Fibroblast of lung (primary cell): ENCODE measurements around the gene LRMDA. TPM values are rescaled to one million over a fixed set of nuclear protein-coding genes. Genes with fewer than 3 reads are reported as not detected.

Source experiments
- DNase-seq, 2 donors: peaks; one replicate each; pipeline versions ENCODE4 v3.0.0 to v3.0.0-alpha.2; 2010; ENCODE audit warnings: low read depth in 2 of 2
- H2AFZ ChIP-seq: 2 replicates; pipeline ENCODE4 v1.5.1; 2012; ENCODE audit warnings: low read length, control low read depth, inconsistent platforms
- H3K27ac ChIP-seq: 2 replicates; pipeline ENCODE4 v1.5.1; 2011; ENCODE audit warnings: low read length, control low read depth; ENCODE audit not compliant: insufficient read depth
- H3K27me3 ChIP-seq: 2 replicates; pipeline ENCODE4 v1.5.1; 2011; ENCODE audit warnings: mild to moderate bottlenecking, low read length; ENCODE audit not compliant: control insufficient read depth, insufficient read depth
- H3K36me3 ChIP-seq: 2 replicates; pipeline ENCODE4 v1.5.1; 2011; ENCODE audit warnings: low read length; ENCODE audit not compliant: control insufficient read depth, insufficient read depth
- H3K4me1 ChIP-seq: 2 replicates; pipeline ENCODE4 v1.5.1; 2011; ENCODE audit warnings: low read length; ENCODE audit not compliant: control insufficient read depth, insufficient read depth; ENCODE audit errors: extremely low read depth
- H3K4me2 ChIP-seq: 2 replicates; pipeline ENCODE4 v1.5.1; 2011; ENCODE audit warnings: low read length, control low read depth; ENCODE audit not compliant: insufficient read depth; ENCODE audit errors: extremely low read depth
- H3K4me3 ChIP-seq, 4 experiments: fragments of 200-600 bp in 1 of 4; sonication (generic) in 1 of 4; replicated peaks in 1 of 4; 2 replicates each; pipeline ENCODE4 v1.5.1; 2011 to 2016; ENCODE audit warnings: low read length in 4 of 4, low read depth in 3 of 4, mild to moderate bottlenecking in 3 of 4, control low read depth in 2 of 4, inconsistent platforms in 1 of 4, mixed read lengths in 1 of 4; ENCODE audit not compliant: insufficient read depth in 1 of 4; ENCODE audit errors: control extremely low read depth in 1 of 4
- H3K79me2 ChIP-seq: 2 replicates; pipeline ENCODE4 v1.5.1; 2012; ENCODE audit warnings: mild to moderate bottlenecking, low read length, inconsistent platforms; ENCODE audit not compliant: control insufficient read depth, insufficient read depth
- H3K9ac ChIP-seq: 2 replicates; pipeline ENCODE4 v1.5.1; 2011; ENCODE audit warnings: mild to moderate bottlenecking, low read length, control low read depth; ENCODE audit not compliant: insufficient read depth
- H3K9me3 ChIP-seq: 2 replicates; pipeline ENCODE4 v1.5.1; 2012; ENCODE audit warnings: low read depth, low read length; ENCODE audit not compliant: control insufficient read depth, insufficient read depth
- H4K20me1 ChIP-seq: 2 replicates; pipeline ENCODE4 v1.5.1; 2011; ENCODE audit warnings: low read length; ENCODE audit not compliant: control insufficient read depth, insufficient read depth; ENCODE audit errors: extremely low read depth
- CTCF ChIP-seq, 2 donors: IDR thresholded peaks in 1 of 2; conservative IDR thresholded peaks in 1 of 2; 1 replicate in 1 of 2; 2 replicates in 1 of 2; pipeline ENCODE4 v1.5.1; 2011 to 2012; ENCODE audit warnings: low read length in 2 of 2, control low read depth in 1 of 2, inconsistent platforms in 1 of 2, low read depth in 1 of 2, mild to moderate bottlenecking in 1 of 2
- EZH2 ChIP-seq: IDR thresholded peaks from 2 replicates; pipeline ENCODE4 v1.5.1; 2012; ENCODE audit warnings: low read length, control low read depth, mild to moderate bottlenecking; ENCODE audit errors: missing control alignments
- polyA plus RNA-seq, 2 donors: library from polyadenylated mRNA; depleted of rRNA in 1 of 2; stranded (reverse) in 1 of 2; unstranded in 1 of 2; fragments of >200 nt; gene quantifications; 2 replicates each; pipeline ENCODE4 v1.2.1, GENCODE V29; 2011 to 2012; ENCODE audit warnings: missing spikeins in 1 of 2
- total RNA-seq: library from RNA; depleted of rRNA; stranded (reverse); fragments of >200 nt; gene quantifications from 2 replicates; pipeline ENCODE4 v1.2.1, GENCODE V29; 2014

Gene LRMDA
- total and polyA plus RNA-seq, 2 donors (not counting 1 experiment from before 2014, with no cell fraction given): 1.7 to 2.0 TPM

DNA sequence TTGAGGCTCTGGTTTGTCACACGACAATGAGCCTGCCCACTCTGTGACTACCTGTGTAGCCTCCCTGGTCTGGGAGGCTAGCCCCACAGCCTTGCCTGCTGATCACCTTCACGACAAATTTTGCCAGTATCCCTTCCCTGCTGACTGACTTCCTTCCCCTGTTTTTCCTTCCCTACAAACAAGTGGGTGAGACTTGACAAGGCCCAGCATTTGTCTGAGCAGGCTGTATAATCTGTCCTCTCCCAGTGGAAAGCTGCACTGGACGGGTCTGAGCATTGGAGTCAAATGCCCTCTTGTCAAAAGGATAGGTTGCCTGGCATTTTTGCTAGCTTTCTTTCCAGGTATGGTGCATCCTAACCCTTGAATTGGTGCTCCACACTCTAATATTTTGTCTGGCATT is 1117.7 kb downstream of the LRMDA start:
- Histone ChIP-seq H4K20me1 (no peaks in the 10 kb centered on the region), H3K27me3 (no peaks in the 10 kb centered on the region), H2AFZ (no peak overlapping the region), H3K27ac (no peak overlapping the region), H3K4me3 (no peak overlapping the region), H3K9me3 (no peaks in the 10 kb centered on the region), H3K79me2 (no peaks in the 10 kb centered on the region), H3K9ac (no peak overlapping the region), H3K4me2 (no peak overlapping the region), H3K4me1 (peaks cover 2% of the 10 kb centered on the region), H3K36me3 (no peaks in the 10 kb centered on the region)
- DNase-seq: no peak
- no peak for TF ChIP-seq EZH2
- no peak for TF ChIP-seq CTCF (conservative IDR thresholded peaks at IDR 0.05 in 1 of 2, IDR thresholded peaks at IDR 0.05 in 1 of 2; ENCODE audit: low read depth in 1 of 2, low read length in 2 of 2)

DNA sequence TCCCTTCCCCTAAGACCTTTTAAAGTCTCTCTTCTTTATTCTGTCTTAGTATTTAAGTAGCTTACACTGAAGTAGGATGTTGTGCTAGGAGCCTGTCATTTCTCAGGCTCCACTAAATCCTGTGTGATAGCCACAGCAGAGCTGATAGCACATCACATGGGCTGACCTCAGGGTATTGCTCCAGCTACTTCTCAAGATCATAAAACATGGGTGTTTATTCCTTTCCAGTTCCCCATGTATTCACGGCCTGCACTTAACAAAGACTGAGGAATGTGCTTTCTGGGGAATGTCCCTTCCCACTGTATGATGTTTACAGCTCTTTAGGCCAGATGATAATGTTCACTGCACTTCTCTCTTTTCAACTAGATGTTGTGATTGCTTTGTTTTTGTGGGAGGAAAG is 1119.4 kb downstream of the LRMDA start:
- peak in 1 of 2 donors; percentile 36 for DNase-seq

DNA sequence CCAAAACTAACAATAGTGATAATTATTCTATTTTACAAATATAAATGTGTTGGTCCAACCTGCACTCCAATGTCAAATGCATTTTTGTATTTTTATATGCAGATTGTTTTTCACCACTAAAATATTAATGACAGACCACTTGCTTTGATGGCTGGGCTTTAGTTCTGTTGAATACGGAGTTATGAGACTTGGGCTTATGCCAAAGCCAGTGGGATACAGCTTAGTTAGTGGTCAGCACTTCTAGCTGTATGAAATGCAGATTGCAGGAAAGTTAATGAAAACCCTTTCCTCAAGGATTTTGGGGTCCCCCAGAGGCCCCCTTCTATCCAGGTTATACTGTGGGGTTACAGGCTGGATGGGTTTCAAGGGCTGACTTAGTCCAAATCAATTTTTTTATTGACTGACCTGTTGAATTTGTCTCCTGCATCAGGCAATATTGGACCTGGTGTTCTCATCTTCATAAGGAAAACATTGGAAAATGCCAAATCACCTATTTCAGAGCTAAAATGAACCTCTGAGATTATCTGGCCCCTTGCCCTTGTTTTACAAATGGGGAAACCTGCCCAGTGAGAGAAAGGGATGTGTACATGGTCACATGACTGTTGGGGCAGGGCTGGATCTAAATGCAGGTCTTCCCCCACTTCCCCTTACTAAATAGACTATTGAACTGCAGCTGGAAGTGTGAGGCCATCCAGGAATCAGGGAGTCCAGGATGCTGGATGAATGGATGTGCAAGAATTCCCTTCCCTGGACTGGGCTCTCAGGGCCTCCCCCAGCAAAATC is 1120.9 kb downstream of the LRMDA start:
- no peak overlapping the region for H3K4me3 ChIP-seq
- H3K79me2 ChIP-seq: no peaks in the 10 kb centered on the region
- no peak for TF ChIP-seq CTCF (conservative IDR thresholded peaks at IDR 0.05 in 1 of 2, IDR thresholded peaks at IDR 0.05 in 1 of 2; ENCODE audit: low read depth in 1 of 2, low read length in 2 of 2)
- no peak for TF ChIP-seq EZH2
- no peak overlapping the region for H2AFZ ChIP-seq
- no peak for DNase-seq
- no peak overlapping the region for H3K4me2 ChIP-seq
- H3K4me1 ChIP-seq: peaks cover 3% of the 10 kb centered on the region
- H3K9ac ChIP-seq: no peak overlapping the region
- H3K36me3 ChIP-seq: no peaks in the 10 kb centered on the region
- H3K27ac ChIP-seq: no peak overlapping the region
- H3K9me3 ChIP-seq: no peaks in the 10 kb centered on the region
- H4K20me1 ChIP-seq: no peaks in the 10 kb centered on the region
- H3K27me3 ChIP-seq: no peaks in the 10 kb centered on the region

More for the DNA sequence above, 1119.4 kb downstream of the LRMDA start:
- Histone ChIP-seq H3K27me3 (no peaks in the 10 kb centered on the region), H3K27ac (no peak overlapping the region), H3K4me1 (peaks cover 2% of the 10 kb centered on the region), H3K9ac (no peak overlapping the region), H3K4me3 (no peak overlapping the region), H3K4me2 (no peak overlapping the region), H3K9me3 (no peaks in the 10 kb centered on the region), H4K20me1 (no peaks in the 10 kb centered on the region), H2AFZ (no peak overlapping the region), H3K79me2 (no peaks in the 10 kb centered on the region), H3K36me3 (no peaks in the 10 kb centered on the region)
- TF ChIP-seq EZH2 (no peak), CTCF (conservative IDR thresholded peaks at IDR 0.05 in 1 of 2, IDR thresholded peaks at IDR 0.05 in 1 of 2; ENCODE audit: low read depth in 1 of 2, low read length in 2 of 2) (no peak)
